HepG2 (cell line): ENCODE measurements around the gene CDX1. TPM values are rescaled to one million over a fixed set of nuclear protein-coding genes. Genes with fewer than 3 reads are reported as not detected.
A peak's percentile ranks its signal among the peaks of the same experiment; 100 is the strongest.

Experiments used
- E2F2 ChIP-seq: sonication (generic); formaldehyde crosslinking; IDR thresholded peaks from 2 replicates; pipeline ENCODE4 v1.4.0; 2020; ENCODE audit warnings: missing genetic modification reagents, borderline replicate concordance
- ETV6 ChIP-seq: sonication (generic); formaldehyde crosslinking; conservative IDR thresholded peaks from 2 replicates; pipeline ENCODE4 v1.4.0; 2020; ENCODE audit warnings: missing genetic modification reagents
- GFI1 ChIP-seq: sonication (generic); formaldehyde crosslinking; IDR thresholded peaks from 2 replicates; pipeline ENCODE4 v1.5.0; 2020; ENCODE audit warnings: missing genetic modification reagents, mild to moderate bottlenecking, borderline replicate concordance
- HMGXB4 ChIP-seq, 2 experiments: sonication (generic) in 1 of 2; formaldehyde crosslinking in 1 of 2; IDR thresholded peaks; 2 replicates each; pipeline versions ENCODE4 v1.4.0 to v1.6.1; 2018 to 2020; ENCODE audit warnings: missing genetic modification reagents in 2 of 2, borderline replicate concordance in 1 of 2, low read depth in 1 of 2, mild to moderate bottlenecking in 1 of 2, missing biosample characterization in 1 of 2
- KAT2B ChIP-seq: fragments of 150-350 bp; IDR thresholded peaks from 2 replicates; pipeline ENCODE4 v1.6.1; 2014; ENCODE audit warnings: low read depth, low read length, borderline replicate concordance
- SNAPC2 ChIP-seq: sonication (generic); formaldehyde crosslinking; IDR thresholded peaks from 2 replicates; pipeline ENCODE4 v1.8.1; 2022; ENCODE audit warnings: mild to moderate bottlenecking, missing genetic modification reagents
- TFDP2 ChIP-seq: sonication (generic); formaldehyde crosslinking; IDR thresholded peaks from 2 replicates; pipeline ENCODE4 v1.4.0; 2020; ENCODE audit warnings: missing genetic modification reagents
- TFE3 ChIP-seq: IDR thresholded peaks from 2 replicates; pipeline ENCODE4 v1.6.1; 2016
- ZBTB25 ChIP-seq: IDR thresholded peaks from 2 replicates; pipeline ENCODE4 v1.6.1; 2018; ENCODE audit warnings: missing genetic modification reagents
- ZHX2 ChIP-seq, 2 experiments: sonication (generic) in 1 of 2; formaldehyde crosslinking in 1 of 2; IDR thresholded peaks; 2 replicates each; pipeline versions ENCODE4 v1.6.1 to v1.9.0; 2014 to 2022; ENCODE audit warnings: antibody characterized with exemption in 1 of 2, borderline replicate concordance in 1 of 2, inconsistent platforms in 1 of 2, low read depth in 1 of 2, missing genetic modification reagents in 1 of 2
- ZNF556 ChIP-seq: sonication (generic); formaldehyde crosslinking; IDR thresholded peaks from 2 replicates; pipeline ENCODE4 v1.4.0; 2020; ENCODE audit warnings: mild to moderate bottlenecking, missing genetic modification reagents, borderline replicate concordance
- ZNF790 ChIP-seq: sonication (generic); formaldehyde crosslinking; IDR thresholded peaks from 2 replicates; pipeline ENCODE4 v1.8.0; 2022; ENCODE audit warnings: missing genetic modification reagents, mild to moderate bottlenecking, borderline replicate concordance
- polyA plus RNA-seq, 8 experiments: library from polyadenylated mRNA; depleted of rRNA in 3 of 8; stranded (reverse) in 7 of 8; unstranded in 1 of 8; fragments of >200 nt; fragmentation: Illumina TruSeq in 4 of 8; extraction: Trizol in 4 of 8; gene quantifications; 2 replicates each; pipeline versions ENCODE4 v1.2.1 to v1.2.3, GENCODE V29; 2011 to 2016; ENCODE audit warnings: low read depth in 4 of 8, missing spikeins in 1 of 8, mixed read lengths in 1 of 8; ENCODE audit not compliant: insufficient read depth in 1 of 8
- total RNA-seq, 5 experiments: library from RNA; depleted of rRNA; stranded (reverse); fragments of >200 nt; fragmentation: Illumina TruSeq; extraction: Trizol; gene quantifications; 2 replicates each; pipeline ENCODE4 v1.2.3, GENCODE V29; 2016; ENCODE audit warnings: low read depth in 1 of 5

CDX1 gene
- total and polyA plus RNA-seq, 2 of the 13 experiments (the other 11 are each of a cell fraction or from before 2014, with no cell fraction given) = not detected

- TF ChIP-seq ZHX2 (IDR thresholded peaks at IDR 0.05; ENCODE audit: low read depth) (no peak), ZHX2 (CRISPR knock-in tag; IDR thresholded peaks at IDR 0.05; ENCODE audit: borderline replicate concordance) (no peak), GFI1 (CRISPR knock-in tag) (no peak), KAT2B (no peak), E2F2 (CRISPR knock-in tag) (no peak), HMGXB4 (CRISPR knock-in tag; IDR thresholded peaks at IDR 0.05; ENCODE audit: borderline replicate concordance in 1 of 2, low read depth in 1 of 2) (peak; percentile 69 to 81; a peak in 3 of 4 replicates), ZBTB25 (CRISPR knock-in tag) (peak; percentile 69; the same call in 1 of the 2 replicates), TFE3 (CRISPR knock-in tag) (peak; percentile 69), ETV6 (CRISPR knock-in tag) (no peak), TFDP2 (CRISPR knock-in tag) (no peak), SNAPC2 (no peak), ZNF556 (peak; percentile 63; the same call in 1 of the 2 replicates), ZNF790 (no peak)
These were observed 36.6 kb upstream of the CDX1 start (continued) for GRCh38 chr5:150129813-150130492.
